CD4-positive, alpha-beta T cell treated with Interleukin-2 at 100 ng/mL for 4 hours (primary cell): ENCODE results near the gene TFF1.
"Not testable (repeated sequence)": the region's sequence is repeated elsewhere in the genome, so short reads cannot be mapped to it uniquely, and the experiment has no call there.

Source experiments
- DNase-seq: peaks from one replicate; pipeline ENCODE4 v3.0.0-alpha.2; 2020; ENCODE audit warnings: low spot score

TFF1 gene

DNA sequence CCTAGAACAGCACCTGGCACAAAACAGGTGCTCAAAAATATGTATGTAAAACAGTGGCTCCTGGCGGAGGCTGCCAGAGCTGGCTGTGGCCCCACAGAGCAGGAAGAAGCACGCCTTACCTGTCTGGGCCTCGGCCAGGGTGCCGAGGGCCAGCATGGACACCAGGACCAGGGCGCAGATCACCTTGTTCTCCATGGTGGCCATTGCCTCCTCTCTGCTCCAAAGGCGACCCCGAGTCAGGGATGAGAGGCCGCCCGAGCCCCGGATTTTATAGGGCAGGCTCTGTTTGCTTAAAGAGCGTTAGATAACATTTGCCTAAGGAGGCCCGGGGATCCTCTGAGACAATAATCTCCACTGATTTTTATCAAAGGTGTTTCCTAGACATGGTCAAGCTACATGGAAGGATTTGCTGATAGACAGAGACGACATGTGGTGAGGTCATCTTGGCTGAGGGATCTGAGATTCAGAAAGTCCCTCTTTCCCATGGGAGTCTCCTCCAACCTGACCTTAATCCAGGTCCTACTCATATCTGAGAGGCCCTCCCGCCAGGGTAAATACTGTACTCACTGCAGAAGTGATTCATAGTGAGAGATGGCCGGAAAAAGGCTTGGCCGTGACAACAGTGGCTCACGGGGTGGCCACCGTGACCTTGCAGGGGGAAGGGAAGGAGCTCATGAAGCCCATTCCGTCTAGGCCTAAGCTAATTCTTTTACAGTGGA, at the start of gene TFF1:
Gene TFF1, minus strand, starts transcription at position 244 of the 719 bp plus-strand sequence. Its CDS starts 40 bp downstream, at position 204.
- DNase-seq: no peak

DNA sequence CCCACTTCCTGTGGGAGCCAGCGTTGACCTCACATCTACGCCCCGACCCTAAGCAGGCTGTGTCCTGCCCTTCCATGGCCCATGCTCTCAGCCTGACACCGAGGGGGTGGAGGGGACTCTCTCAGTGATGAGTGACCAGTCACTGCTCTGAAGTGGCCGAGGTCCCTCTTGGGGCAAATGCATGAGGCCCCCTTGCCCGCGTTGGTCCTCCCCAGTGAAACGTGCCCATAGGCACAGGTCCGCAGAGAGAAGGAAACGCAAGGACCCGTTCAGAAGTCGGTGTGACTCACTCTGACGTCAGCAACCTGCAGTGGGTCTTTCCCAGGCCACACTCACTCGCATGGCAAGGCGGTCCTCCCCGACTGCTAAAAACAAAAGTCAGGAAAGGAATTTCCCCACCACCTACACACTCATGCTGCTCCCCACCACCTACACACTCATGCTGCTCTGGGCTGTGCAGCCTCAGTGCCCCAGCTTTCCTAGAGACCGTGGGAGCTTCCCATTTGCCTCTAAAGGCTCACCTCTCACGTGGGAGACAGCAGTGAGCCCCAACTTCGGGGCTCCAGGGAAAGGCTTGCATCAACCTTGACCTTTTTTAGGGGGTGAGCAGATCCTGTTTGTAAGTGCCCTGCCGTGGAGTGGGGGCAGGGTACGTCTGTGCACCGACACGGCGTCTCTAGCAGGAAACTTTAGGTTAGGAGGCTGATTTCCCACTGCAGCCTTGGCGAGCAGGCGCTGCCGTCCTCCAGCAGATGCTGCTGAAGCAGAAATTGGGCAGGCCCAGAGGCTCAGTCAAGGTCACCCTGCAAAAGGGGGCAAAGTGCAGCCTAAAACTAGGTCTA, 48.8 kb upstream of the TFF1 start:
- DNase-seq: peak; percentile 92

DNA sequence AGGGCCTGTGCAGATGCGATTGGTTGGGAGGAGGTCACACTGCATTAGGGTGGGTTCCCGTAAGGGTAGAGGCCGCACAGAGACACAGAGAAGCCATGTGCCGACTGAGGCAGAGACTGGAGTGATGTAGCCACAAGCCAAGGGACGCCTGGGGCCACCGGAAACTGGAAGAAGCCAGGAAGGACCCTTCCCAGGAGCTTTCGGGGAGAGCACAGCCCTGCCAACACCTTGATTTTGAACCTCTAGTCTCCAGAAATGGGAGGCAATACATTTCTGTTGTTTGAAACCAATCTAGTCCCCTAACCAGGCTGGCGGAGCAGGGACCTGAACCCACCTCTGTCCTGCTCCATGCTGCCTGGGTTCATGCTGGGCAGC, 48.2 kb upstream of the TFF1 start:
- DNase-seq: no peak

DNA sequence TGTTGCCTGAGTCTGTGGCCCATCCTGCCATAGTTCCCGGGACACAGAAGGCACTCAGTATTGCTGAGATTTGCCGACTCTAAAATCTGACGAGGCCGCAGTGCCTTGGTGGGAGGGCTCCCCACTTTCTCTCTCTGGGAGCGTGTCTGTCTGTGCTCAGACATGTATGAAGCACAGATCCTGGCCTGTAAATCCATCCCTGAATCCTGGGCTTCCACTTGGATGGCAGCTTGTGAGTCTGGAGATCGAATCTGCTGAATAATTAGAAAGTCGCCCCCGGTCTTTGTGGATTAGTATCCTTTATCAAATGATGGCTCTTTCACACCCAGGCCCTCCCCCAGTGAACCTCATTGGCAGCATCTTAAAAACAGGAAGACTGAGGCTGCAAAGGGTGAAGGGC, 47.7 kb upstream of the TFF1 start:
- no peak for DNase-seq

DNA sequence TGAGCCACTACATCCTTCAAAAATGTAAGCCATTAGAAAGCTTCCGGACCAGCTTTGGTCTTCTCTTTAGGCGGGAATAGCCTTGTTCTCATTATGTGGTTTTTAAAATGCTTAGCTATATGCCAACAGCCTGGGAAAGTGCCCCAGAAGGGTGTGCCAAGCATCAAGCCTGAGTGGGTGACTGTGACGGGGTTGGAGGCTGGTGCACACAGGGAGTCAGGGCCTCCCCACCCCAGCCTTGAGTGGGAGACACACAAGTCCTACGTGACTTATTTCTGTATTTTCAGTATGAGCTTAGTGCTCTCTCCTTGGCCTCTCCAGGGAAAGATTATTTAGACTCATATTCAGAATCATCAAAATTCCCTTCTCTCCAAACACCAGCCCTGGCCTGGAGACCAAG, 47.2 kb upstream of the TFF1 start:
- DNase-seq: no peak

DNA sequence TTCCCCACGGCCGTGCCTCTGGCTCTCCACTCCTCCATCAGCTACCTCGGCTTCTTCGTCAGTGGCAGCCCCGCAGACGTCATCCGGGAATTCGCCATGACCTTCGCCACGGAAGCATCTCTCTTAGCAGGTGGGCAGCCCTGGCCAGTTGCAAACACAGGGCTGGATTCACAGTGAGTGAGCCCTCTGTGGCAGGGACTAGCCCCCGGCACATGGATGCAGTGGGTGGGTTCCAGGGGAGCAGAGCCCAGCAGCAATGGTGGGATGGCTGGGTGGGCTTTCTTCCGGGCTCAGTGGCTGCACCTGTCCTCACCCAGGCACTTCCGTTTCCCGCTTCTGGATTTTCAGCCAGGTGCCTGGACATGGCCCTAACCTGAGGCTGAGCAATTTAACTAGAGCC, 46.8 kb upstream of the TFF1 start:
- no peak for DNase-seq

DNA sequence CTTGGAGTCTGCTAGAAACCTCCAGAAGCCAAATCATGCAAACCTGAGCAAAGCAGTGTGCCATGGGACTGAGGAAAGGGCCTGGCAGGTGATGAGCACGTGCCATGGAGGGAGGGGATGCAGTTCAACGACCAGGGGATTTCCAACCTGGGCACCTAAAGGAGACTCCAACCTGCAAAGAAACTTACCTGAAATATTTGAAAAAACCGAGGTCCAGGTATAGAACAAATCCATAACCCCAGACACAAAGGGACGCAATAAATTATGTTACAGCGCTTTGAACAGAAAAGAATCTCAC, 46.2 kb upstream of the TFF1 start:
- no peak for DNase-seq

DNA sequence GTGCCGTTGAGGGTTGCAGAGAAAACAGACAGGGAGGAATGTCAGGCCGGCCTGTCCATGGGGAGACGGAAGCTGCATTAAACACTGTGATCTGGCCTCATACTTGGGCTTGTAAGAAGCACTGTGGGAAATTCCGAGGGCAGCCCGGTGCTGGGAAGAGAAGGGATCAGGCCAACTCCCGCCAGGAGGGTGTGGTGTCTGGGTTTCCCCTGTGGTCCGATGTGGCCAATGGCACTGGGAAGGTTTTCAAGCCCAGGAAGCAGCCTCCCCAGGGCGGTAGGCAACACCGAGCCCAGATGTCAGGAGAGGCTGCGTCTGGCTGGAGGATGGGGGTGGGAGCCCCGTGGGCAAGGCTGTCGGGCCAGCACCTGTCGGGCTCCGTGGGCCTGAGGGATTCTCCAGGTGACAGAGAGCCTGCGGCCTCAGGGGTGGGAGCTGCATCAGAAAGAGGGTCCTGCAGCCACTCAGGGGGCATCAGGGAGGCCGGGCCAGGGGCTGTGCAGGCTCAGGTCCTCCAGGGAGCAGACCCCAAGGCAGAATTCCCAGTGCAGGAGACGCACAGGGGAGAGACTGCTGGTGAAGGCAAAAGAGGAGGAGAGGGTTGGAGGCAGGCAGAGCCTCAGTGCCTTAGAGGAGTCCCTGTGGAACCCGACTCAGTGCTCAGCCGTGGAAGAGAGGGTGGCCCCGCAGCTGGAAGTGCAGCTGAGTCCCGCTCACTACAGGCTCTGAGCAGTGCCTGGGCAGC, 45.7 kb upstream of the TFF1 start:
- DNase-seq: no peak

DNA sequence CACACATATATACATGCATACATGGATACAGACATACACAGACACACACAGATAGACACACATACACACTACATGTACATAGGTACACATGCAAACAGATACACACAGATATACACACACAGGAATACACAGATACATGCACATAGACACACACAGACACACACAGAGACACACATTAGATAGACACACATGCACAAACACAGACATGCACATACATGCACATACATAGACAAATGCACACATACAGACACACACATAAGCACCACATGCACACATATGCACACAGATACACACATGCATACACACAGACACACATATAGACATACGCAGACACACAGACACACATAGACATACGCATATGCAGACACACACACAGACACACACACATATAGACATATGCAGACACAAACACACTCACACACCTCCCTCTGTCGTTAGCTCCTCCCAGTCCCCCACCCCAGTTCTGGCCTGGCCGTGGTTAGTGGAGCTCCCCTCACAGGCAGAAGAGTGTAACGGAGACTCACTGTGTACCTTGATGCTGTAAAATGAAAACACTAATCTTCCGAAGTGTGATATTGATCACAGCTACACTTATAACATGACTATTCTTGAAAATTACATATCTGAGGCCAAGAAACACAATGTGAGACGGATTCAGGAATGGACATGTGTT, 45.0 kb upstream of the TFF1 start:
- peak; percentile 38 for DNase-seq

DNA sequence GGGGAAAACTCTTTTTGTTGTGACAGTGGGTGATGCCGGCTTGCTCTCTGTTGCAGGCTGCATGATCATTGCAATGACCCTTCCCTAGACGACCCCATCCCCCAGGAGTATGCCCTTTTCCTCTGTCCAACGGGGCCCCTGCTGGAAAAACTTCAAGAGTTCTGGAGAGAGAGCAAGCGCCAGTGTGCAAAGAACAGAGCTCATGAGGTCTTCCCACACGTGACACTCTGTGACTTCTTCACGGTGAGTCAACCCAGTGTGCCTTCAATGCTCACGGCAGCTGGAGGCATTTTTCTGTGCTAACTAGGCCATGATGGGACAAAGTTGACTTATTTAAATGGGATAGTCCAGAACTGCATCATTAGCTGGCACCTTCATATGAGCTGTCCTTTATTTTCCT, 43.0 kb upstream of the TFF1 start:
- DNase-seq: no peak

DNA sequence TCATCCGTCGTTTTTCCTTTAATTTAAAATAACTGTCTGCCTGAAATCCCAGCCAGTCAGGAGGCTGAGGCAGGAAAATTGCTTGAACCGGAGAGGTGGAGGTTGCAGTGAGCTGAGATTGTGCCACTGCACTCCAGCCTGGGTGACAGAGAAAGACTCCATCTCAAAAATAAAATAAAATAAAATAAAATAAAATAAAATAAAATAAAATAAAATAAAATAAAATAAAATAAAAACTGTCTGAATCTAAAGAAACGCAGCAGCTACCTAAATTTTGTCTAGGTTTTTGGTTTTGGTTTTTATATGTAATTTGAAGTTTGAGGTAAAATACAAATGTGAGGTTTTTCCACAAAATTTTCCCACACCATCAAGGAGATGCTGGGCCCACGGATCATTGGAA, 42.4 kb upstream of the TFF1 start:
- DNase-seq: not testable (repeated sequence)

DNA sequence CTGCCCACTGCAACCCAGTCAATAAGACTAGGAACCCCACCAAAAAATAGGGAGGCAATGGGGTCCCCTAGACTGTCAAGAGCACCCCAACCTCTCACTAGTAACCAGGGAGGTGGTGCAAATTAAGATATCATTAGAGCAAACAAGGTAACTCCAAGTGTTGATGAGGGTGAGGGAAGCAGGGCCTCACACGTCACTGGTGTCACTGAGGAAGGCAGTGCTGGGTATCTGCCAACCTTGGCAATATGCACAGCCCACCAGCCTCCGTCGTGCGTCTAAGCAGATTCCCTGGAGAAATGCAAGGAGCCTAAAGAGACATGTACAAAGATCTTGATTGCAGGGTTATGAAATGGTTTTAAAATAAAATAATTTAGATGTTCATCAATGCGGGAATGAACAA, 41.1 kb upstream of the TFF1 start:
- no peak for DNase-seq

DNA sequence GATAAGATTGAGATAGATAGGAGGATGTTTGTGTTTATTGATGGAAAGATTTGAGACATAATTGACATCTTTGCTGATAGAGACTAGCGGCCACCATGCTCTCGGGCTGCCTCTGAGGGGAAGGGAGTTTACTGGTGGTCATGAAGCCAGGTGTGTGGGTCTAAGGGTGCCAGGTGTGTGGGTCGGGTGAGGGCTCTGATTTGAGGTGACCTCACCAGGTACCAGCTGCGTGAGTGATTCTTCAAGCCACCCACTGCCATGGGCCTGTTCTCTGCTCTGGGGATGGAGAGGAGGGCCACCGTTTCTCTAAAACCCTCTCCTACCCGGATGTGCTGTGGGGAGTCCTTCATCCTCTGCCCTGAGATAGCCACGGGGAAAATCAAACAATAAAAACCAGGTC, 40.5 kb upstream of the TFF1 start:
- DNase-seq: no peak

DNA sequence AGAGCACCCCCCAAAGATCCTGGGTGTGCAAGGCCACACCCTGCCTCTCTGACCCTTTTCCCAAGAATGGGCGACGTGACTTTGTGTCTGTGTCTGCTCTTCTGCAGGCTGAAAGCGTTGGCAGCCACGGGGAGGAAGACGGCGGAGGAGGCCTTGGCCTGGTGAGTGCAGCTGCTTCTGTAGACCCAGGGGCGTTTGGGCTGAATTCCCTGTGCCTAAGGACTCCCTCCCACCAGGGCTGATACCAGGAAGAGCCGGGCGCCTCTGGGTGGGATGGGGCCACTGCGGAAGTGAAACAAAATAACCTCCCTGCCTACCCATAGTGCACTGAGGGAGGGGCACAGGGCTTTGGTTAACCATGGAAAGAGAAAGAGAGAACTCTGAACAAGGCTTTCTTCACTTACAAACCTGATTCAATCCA, 39.9 kb upstream of the TFF1 start:
- peak; percentile 56 for DNase-seq

DNA sequence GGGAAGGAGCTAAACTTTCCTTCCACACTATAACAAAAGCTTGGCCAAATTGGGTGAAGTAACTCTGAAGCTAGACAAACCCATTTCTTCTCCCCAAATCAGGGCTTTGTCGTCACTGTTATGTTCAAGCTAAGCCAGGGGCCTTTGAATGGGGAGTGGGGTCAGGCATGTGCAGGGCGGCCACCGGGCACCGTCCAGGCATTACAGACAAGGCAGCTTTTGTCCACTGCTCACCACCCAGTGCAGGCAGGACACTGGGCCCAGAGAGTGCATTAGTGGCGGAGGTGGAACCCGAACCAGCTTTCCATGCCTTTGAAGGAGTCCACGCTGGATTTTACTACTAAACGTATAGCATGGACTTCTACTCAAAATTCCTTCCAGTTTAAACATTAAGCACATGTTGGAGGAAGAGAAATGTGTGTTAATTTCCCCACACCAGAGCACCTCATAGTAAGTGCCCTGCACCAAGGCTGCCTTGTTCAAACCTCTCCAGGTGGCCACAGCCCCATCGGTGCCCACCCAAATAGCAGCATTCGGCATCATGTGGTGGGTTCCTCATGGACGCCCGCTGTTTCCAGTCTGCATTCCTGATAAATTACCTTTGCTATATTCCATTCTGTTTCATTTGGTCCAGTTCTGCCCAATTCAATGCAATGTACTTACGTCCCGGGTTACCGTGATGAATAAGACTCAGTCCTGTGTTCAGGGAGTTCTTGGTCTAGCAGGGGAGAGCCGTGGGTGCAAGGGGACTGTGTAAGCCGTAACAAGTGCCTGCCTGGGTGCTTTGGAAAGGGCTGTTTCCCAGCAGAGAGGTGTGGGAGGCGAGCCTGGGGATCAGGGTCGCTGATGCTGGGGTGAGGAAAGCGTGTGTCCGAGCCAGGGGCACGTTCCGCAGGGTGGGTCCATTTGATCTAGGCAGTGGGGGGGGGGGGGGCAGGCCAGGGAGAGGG, 39.0 kb upstream of the TFF1 start:
- DNase-seq: no peak

DNA sequence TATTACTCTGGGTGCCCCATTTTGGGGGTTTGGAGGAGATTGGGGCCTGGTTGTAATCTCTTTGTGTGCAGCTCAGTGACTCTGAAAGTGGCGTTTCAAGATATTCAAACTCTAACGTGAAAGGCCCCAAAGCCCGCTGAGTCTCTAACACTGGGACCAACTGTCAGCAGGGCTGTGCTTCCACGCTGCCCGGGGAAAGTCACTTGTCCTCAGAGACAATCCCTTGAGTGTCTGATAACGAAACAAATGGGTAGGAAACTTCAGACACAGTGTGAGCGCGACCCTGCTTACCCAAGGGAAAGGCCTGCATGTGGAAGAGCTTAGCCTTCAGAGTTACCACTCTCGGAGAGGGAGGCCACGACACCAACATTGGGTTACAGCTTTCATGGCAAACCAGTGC, 38.2 kb upstream of the TFF1 start:
- no peak for DNase-seq

DNA sequence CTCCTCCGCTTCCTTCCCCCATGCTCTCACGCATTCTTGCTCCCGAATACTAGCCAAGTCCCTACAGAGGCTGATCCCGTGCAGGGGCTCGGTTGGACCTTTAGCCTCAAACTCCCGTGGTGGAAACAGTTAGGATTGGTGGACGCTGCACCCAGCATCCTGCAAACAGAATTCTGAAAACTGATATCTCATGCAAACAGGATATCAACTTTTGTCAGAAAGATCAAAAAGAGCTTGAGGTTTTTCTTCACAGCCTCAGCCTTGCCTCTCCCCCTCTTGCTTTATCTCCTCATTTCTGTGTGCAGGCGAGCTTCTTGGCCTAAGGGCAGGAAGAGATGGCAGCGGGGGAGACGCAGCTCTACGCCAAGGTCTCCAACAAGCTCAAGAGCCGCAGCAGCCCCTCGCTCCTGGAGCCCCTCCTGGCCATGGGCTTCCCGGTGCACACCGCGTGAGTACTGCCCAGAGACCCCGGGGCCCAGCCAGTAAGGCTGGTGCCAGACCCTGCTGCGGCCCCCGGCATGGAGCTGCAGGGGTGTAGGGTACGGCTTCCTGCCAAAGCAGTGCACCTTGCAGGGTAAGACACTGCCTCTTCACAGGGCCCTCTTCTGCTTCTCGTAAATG, 37.4 kb upstream of the TFF1 start, which contains the start of gene UBASH3A:
Gene UBASH3A, plus strand, starts transcription at position 292 of the 621 bp plus-strand sequence. Its CDS starts 44 bp downstream, at position 336.
- peak; percentile 67 for DNase-seq

DNA sequence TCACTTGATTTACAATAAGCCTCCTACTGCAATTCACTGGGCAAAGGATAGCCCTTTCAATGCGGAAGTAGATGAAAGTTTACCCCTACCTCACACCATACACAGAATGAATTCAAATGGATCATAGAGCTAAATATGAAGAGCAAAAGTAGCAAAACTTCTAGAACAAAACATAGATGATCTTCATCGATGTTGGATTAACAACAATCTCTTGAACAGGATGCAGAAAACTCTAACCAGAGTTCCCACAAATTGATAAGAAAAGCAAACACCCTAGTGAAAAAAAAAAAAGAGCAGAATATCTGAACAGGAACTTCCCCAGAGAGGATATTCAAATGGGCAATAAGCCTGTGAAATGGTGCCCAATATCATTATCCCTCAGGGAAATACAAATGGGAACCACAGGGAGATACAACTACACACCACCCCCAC, 35.5 kb upstream of the TFF1 start:
- no peak for DNase-seq

DNA sequence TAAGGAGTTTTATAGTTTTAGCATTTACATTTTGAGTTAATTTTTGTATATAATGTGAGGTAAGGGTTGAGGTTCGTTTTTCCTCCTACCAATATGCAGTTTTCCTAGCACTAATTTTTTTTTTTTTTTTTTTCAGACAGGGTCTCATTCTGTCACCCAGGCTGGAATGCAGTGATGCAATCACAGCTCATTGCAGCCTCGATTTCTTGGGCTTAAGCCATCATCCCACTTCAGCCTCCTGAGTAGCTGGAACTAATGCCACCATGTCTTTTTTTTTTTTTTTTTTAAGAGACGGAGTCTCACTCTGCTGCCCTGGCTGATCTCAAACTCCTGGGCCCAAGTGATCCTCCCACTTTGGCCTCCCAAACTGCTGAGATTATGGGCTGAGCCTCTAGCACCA, 34.8 kb upstream of the TFF1 start:
- DNase-seq: no peak

DNA sequence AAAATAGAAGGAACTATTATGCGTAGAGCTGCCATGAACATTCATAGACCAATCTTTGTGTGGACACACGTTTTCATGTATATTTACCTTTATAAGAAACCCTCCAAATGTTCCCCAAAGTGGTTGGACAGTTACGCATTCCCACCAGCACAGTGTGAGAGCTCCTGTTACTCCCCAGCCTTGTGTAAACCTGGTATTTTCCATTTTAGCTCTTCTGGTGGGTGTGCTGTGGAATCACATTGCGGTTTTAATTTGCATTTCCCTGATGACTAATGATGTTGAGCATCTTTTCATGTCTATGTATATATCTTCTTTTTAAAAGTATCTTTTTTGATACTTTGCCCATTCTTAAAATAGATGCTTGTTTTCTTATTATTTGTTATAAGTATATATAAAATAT, 34.2 kb upstream of the TFF1 start:
- DNase-seq: peak; percentile 39
